Right ventricle myocardium inferior (tissue), 1 donor: ENCODE data around the gene DENND2D. TPM values are rescaled to one million over a fixed set of nuclear protein-coding genes. Genes with fewer than 3 reads are reported as not detected.
A peak's percentile ranks its signal among the peaks of the same experiment; 100 is the strongest.
"Not testable (repeated sequence)": the region's sequence is repeated elsewhere in the genome, so short reads cannot be mapped to it uniquely, and the experiment has no call there.

Source experiments
- ATAC-seq: fragments of 200-7000 bp; cut with Tn5 transposase; one replicate; pipeline ENCODE4 v1.9.1; 2020; ENCODE audit warnings: mild to moderate bottlenecking, moderate library complexity
- DNase-seq: peaks from one replicate; pipeline ENCODE4 v3.0.0; 2021; ENCODE audit errors: missing footprints
- intact Hi-C: fragments of 100-400 bp; cut with DNase I; formaldehyde crosslinking; loops from one replicate; pipeline ENCODE4 v1.11.0; 2022
- total RNA-seq: library from RNA; stranded (reverse); fragmentation: NEBNext Ultra II Directional; extraction: Animal tissue kit (Norgen Biotek cat#: 25700); gene quantifications from one replicate; pipeline ENCODE4 v1.2.1, GENCODE V29; 2021
- donor health status: DM: no; HTN: yes; CAD: no; lungs with severe emphysema.

DENND2D gene
- total RNA-seq, 1 donor from 2014 or later: 3.5 TPM

DNA sequence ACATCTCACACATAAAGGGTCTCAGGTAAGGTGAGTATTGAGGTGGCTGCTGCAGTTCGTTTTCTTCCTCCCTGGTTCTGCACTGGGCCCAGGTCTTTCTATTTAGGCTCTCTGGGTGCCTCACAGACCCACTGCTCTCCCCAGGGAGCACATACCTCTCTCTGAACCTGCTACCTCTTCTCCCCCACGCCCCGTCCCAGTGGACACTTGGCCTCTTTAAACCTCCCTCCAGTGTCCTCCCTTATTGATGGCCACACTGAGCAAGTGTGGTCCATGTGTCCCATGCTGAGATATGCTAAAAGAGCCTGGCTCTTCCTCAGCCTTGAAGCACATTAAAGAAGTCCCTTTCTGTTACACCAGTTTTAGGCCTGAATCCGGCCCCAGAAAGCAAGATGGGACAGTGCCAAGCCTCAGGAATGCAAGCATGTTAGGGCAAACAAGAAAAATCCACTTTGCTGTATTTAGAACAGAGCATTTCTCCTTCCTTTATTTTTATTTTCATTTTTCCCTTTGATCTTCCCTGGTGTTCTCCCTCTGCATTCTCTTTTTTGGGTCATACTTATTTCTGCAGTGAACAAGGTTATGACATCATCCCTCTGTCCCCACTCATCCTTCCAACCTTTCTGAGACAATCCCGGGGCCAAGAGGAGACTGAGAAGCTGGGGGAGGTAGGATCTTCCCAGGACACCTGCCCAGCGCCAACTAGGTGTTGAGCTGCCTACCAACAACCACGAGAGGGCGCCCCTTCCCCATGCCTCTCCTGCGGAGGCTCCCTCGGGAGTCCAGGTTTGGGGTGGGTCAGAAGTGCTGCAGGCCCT lies 22.1 kb upstream of the DENND2D start:
- intact Hi-C loops: loop anchor here (1.0 to 5.0 kb wide), 2 partner anchors 110 to 178 kb away; no protein-coding TSS in a partner anchor
- peak; percentile 76 for ATAC-seq
- peak; percentile 86 for DNase-seq

- intact Hi-C loops: loop anchor here (5.0 kb wide), 1 partner anchor 111 kb away; no protein-coding TSS in a partner anchor
- ATAC-seq: no peak
- DNase-seq: no peak
Observed at GRCh38 chr1:111221633-111222291, 21.3 kb upstream of the DENND2D start.

DNA sequence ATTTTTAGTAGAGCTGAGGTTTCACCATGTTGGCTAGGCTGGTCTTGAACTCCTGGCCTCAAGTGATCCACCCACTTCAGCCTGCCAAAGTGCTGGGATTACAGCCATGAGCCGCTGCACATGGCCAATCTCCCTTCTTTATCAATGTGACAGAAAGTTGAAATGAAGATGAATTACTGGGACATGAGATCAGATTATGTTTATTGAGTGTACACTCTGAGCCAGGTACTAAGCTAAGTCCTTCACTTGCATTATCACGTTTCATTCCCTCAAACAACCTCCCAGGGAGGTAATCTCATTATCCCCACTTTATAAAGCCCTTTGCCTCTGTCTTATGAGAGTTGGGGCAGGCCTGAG lies 20.8 kb upstream of the DENND2D start:
- ATAC-seq (peak; percentile 3), DNase-seq (no peak)
- intact Hi-C loops: loop anchor here (5.0 kb wide), 1 partner anchor 111 kb away; no protein-coding TSS in a partner anchor

GRCh38 chr1:111220302-111220890 lies 19.9 kb upstream of the DENND2D start:
- ATAC-seq: no peak
- DNase-seq: no peak
- intact Hi-C loops: loop anchor here (5.0 kb wide), 1 partner anchor 112 kb away; no protein-coding TSS in a partner anchor

GRCh38 chr1:111219557-111220286 lies 19.3 kb upstream of the DENND2D start:
- peak; percentile 24 for ATAC-seq
- intact Hi-C loops: loop anchor here (5.0 kb wide), 1 partner anchor 113 kb away; no protein-coding TSS in a partner anchor
- DNase-seq: no peak

DNA sequence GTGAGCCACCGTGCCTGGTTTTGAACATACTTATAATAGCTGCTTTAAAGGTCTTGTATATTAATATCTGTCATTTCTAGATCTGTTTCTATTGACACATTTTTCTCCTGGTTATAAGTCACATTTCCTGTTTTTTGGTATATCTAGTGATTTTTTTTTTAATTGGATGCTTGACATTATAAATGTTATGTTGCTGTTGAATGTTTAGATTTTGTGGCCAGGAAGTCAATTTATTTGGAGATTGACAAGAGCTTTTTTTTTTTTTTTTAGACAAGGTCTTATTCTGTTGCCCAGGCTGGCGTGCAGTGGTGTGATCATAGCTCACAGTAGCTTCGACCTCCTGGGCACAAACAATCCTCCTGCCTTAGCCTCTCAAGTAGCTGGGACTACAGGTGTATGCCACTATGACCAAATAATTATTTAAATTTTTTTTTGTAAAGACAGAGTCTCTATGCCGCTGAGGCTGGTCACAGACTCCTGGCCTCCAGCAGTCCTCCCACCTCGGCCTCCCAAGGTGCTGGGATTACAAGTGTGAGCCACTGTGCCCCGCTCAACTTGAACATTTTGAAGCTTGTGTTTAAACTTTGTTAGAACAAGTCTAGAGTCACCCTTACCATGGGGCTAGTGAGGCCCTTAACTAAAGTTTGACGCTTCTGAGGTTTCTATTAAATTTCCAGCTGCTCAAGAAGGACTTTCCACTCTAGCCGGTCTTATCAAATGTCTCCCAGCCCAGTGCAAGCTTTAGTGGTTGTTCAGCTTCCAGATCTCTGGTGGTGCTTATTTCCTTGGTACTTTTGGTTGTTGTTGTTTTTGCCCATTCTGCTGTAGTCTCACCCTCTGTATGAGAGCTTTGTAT lies 18.5 kb upstream of the DENND2D start:
- DNase-seq (no peak), ATAC-seq (no peak)
- intact Hi-C loops: no loop called here

- intact Hi-C loops: no loop called here
- no peak for DNase-seq
- no peak for ATAC-seq
Observed at GRCh38 chr1:111217183-111217910, 16.9 kb upstream of the DENND2D start.

GRCh38 chr1:111216751-111217150 lies 16.3 kb upstream of the DENND2D start:
- no peak for ATAC-seq
- DNase-seq: no peak
- intact Hi-C loops: no loop called here

DNA sequence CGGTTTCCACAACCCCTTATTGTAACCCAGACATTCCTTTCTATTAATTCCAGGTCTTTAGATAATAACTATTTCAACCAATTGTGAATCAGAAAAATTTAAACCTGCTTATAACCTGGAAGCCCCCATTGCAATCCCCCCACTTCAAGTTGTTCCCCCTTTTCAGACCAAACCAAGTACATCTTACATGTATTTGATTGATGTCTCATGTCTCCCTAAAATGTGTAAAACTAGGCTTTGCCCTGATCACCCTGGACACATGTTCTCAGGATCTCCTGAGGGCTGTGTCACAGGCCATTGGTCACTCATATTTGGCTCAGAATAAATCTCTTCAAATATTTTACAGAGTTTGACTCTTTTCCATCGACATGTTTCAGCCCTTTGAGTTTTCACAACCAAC lies 14.8 kb upstream of the DENND2D start:
- DNase-seq, intact Hi-C loops, ATAC-seq: not testable (repeated sequence)

DNA sequence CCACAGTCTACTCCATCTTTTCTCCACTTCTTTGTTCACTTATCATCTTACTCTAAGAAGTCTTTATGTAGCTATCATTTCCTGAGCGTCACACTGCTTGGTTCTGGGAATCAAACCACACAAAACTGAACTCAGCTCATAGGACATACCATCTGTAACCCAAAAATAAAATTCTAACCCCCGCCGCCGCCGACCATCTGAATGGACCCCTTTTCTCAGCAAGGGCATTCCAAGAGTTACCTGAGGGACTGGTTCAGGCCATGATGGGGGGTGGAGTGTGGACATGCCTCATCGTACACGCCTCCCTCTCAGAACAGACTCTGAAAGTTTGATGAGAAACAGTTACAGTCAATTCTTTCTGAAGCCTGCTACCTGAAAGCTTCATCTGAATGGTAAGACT lies 14.4 kb upstream of the DENND2D start:
- intact Hi-C loops: no loop called here
- DNase-seq (no peak), ATAC-seq (no peak)

DNA sequence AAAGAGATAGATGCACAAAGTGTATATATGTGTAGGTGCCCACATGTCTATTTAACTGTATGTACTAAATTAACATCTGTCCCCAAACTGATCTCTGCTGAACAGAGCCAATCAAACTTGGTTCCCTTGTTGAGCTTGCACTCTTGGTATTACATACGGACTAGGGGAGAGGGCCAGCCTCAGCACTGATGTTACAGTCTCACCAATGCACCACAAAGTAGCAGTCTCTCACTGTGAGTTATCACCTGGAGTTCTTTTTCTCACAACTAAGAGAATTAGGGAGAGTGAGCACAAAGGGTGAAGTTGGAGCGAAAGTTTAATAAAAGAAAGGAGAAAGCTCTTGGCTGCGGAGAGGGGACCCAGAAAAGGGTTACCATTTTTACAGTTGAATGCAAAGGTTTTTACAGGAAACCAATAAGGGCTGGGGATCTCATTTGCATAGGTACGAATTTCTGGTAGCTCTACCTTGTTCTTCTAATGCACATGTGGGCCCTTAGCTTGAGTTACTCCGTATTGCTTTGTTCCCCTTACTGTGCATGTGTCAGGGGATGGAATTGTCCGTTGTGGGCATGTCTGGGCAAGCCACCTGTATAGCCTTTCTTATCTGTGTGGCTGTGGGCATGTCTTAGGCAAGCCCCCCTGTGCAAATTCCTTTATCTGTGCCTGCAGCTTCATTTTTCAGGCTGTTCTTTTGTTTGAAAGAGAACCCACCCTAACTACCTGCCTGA lies 13.8 kb upstream of the DENND2D start:
- intact Hi-C loops: no loop called here
- no peak for ATAC-seq
- no peak for DNase-seq

- DNase-seq: no peak
- ATAC-seq: no peak
- intact Hi-C loops: no loop called here
Observed at GRCh38 chr1:111213412-111213811, 13.0 kb upstream of the DENND2D start.

DNA sequence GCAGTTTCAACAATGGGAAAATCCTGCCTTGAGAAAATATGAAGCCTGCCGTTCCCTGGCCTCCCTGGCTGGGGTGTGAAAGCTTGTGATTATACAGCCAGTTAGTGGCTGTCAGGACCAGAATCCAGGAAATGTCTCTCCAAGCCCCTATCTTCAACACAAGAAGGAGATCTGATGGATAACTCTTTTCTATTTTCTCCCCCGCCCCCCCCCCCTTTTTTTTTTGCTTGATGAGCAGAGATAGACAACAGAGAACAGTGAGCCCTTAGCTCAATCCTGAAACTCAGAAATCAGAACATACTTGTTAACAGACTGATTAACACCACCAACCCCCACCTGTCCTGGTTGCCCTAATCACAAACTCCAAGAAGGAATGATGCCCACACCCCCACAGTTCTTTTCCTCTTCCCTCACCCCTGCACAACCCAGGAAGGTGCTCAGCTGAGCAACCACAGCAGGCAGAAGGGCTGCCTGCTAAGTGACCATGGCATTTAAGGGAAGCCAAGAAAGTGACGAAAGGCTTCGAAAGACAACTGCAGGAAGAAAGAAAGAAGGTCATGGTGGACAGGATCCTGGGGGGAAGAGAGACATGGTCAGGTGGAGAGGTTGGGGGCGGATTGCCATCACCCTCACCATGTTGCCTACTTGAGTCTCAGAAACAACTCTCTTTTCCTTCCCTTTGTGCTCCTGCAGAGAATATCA lies 12.3 kb upstream of the DENND2D start:
- no peak for ATAC-seq
- no peak for DNase-seq
- intact Hi-C loops: no loop called here

- no peak for ATAC-seq
- no peak for DNase-seq
- intact Hi-C loops: no loop called here
Observed at GRCh38 chr1:111211921-111212320, 11.5 kb upstream of the DENND2D start.

GRCh38 chr1:111209622-111210021 lies 9.2 kb upstream of the DENND2D start:
- DNase-seq (no peak), ATAC-seq (no peak)
- intact Hi-C loops: no loop called here

DNA sequence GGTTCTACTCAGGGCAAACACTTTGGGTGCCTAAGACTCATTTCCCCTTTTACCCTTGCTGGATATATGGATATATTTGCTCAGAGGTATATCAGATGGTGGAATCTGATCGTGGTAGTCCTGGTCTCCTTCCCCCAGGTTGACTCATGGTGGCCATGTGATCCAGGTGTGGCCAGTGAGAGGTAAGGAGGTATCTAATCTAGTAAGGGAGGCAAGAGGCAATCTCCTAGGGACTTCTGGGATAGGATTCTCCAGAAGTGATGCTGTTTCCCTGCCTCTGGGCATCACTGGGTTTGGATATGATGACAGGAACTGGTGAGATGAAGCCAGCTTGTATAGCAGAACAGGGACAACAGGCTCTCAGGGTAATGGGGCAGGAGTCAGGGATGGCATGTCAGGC lies 8.5 kb upstream of the DENND2D start:
- intact Hi-C loops: no loop called here
- DNase-seq (no peak), ATAC-seq (no peak)

- ATAC-seq (no peak), DNase-seq (no peak)
- intact Hi-C loops: no loop called here
Observed at GRCh38 chr1:111205714-111206050, 5.2 kb upstream of the DENND2D start.
